ENCODE measurements around the gene ZSWIM9. TPM values are rescaled to one million over a fixed set of nuclear protein-coding genes. Genes with fewer than 3 reads are reported as not detected.

ZSWIM9 gene
- total RNA-seq, 1 donor from 2014 or later: 8.8 TPM

DNA sequence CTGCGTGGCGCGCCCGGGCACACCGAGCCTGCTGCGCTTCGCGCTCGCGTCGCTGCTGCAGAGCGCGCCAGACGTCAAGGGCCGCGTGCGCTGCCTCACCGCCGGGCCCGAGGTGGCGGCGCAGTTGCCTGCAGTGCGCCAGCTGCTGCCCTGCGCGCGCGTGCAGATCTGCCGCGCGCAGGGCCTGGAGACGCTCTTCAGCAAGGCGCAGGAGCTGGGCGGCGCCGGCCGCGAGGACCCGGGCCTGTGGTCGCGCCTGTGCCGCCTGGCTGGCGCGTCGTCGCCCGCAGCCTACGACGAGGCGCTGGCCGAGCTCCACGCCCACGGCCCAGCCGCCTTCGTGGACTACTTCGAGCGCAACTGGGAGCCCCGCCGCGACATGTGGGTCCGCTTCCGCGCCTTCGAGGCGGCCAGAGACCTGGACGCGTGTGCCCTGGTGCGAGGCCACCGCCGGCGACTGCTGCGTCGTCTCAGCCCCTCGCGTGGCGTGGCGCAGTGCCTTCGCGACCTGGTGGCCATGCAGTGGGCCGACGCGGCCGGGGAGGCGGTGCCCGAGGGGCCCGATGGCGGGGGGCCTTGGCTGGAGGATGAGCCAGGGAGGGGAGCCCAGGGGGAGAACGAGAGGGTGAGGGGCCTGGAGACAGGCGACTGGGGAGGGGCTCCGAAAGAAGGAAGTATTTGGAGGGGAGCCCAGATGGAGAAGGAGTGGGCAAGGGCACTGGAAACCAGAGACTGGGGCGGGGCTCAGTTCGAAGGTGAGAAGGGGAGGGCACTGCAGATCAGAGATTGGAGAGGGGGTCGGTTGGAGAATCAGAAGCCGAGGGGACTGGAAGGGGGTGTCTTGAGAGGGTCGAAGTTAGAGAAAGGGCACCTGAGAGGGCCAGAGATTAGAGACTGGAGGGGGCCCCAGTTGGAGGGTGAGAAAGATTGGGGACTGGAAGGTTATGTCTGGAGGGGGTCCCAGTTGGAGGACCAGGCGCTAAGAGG, 24.7 kb downstream of the ZSWIM9 start:
- Mint-ChIP-seq H3K4me3 (ENCODE audit: unreplicated experiment) (peak overlapping the region; percentile 15), H3K27me3 (ENCODE audit: unreplicated experiment) (peaks cover 8% of the 10 kb centered on the region), H3K27ac (ENCODE audit: unreplicated experiment) (no peak overlapping the region), H3K36me3 (ENCODE audit: low read depth, unreplicated experiment) (peaks cover 10% of the 10 kb centered on the region), H3K9me3 (ENCODE audit: unreplicated experiment) (no peaks in the 10 kb centered on the region), H3K4me1 (ENCODE audit: unreplicated experiment) (peaks cover 8% of the 10 kb centered on the region)
- TF ChIP-seq, protein P1, sequence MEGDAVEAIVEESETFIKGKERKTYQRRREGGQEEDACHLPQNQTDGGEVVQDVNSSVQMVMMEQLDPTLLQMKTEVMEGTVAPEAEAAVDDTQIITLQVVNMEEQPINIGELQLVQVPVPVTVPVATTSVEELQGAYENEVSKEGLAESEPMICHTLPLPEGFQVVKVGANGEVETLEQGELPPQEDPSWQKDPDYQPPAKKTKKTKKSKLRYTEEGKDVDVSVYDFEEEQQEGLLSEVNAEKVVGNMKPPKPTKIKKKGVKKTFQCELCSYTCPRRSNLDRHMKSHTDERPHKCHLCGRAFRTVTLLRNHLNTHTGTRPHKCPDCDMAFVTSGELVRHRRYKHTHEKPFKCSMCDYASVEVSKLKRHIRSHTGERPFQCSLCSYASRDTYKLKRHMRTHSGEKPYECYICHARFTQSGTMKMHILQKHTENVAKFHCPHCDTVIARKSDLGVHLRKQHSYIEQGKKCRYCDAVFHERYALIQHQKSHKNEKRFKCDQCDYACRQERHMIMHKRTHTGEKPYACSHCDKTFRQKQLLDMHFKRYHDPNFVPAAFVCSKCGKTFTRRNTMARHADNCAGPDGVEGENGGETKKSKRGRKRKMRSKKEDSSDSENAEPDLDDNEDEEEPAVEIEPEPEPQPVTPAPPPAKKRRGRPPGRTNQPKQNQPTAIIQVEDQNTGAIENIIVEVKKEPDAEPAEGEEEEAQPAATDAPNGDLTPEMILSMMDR (IDR thresholded peaks at IDR 0.05; ENCODE audit: unreplicated experiment): no peak
- no peak for DNase-seq (ENCODE audit: low spot score)

DNA sequence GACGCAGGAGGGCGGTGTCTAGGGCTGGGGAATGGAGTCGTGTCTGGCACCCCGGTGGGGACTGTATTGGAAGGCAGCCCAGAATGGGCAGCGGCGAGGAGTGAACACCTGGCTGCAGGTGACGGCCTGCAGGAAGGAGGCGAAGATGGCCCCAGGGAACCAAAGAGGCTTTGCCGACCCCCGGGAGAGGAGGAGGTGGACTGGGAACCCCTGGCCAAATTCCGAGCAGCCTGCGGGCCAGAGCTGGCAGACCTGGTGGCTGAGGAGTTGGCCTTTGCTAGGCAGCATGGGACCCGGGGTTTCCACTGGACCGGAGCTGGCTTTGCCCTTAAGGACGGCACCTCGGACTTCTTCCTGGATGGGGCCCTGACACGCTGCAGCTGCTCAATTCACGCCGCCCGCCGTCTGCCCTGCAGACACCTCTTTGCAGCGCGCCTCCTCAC, 25.9 kb downstream of the ZSWIM9 start:
- TF ChIP-seq, protein P1 (IDR thresholded peaks at IDR 0.05; ENCODE audit: unreplicated experiment): no peak
- H3K4me3 Mint-ChIP-seq (ENCODE audit: unreplicated experiment): no peak overlapping the region
- H3K36me3 Mint-ChIP-seq (ENCODE audit: low read depth, unreplicated experiment): peaks cover 10% of the 10 kb centered on the region
- H3K4me1 Mint-ChIP-seq (ENCODE audit: unreplicated experiment): peaks cover 8% of the 10 kb centered on the region
- no peak for DNase-seq (ENCODE audit: low spot score)
- peaks cover 8% of the 10 kb centered on the region for H3K27me3 Mint-ChIP-seq (ENCODE audit: unreplicated experiment)
- H3K27ac Mint-ChIP-seq (ENCODE audit: unreplicated experiment): no peak overlapping the region
- H3K9me3 Mint-ChIP-seq (ENCODE audit: unreplicated experiment): no peaks in the 10 kb centered on the region

GRCh38 chr19:48196933-48197665, 26.6 kb downstream of the ZSWIM9 start:
- peaks cover 8% of the 10 kb centered on the region for H3K27me3 Mint-ChIP-seq (ENCODE audit: unreplicated experiment)
- H3K4me3 Mint-ChIP-seq (ENCODE audit: unreplicated experiment): no peak overlapping the region
- TF ChIP-seq, protein P1 (IDR thresholded peaks at IDR 0.05; ENCODE audit: unreplicated experiment): no peak
- H3K36me3 Mint-ChIP-seq (ENCODE audit: low read depth, unreplicated experiment): peaks cover 10% of the 10 kb centered on the region
- H3K9me3 Mint-ChIP-seq (ENCODE audit: unreplicated experiment): no peaks in the 10 kb centered on the region
- DNase-seq (ENCODE audit: low spot score): no peak
- H3K27ac Mint-ChIP-seq (ENCODE audit: unreplicated experiment): peak overlapping the region; percentile 48
- H3K4me1 Mint-ChIP-seq (ENCODE audit: unreplicated experiment): peaks cover 8% of the 10 kb centered on the region

GRCh38 chr19:48203222-48203793, 32.8 kb downstream of the ZSWIM9 start:
- Mint-ChIP-seq H3K27me3 (ENCODE audit: unreplicated experiment) (peaks cover 3% of the 10 kb centered on the region), H3K4me3 (ENCODE audit: unreplicated experiment) (no peak overlapping the region), H3K27ac (ENCODE audit: unreplicated experiment) (no peak overlapping the region)

More at GRCh38 chr19:48203222-48203793, 32.8 kb downstream of the ZSWIM9 start:
- TF ChIP-seq, protein P1 (IDR thresholded peaks at IDR 0.05; ENCODE audit: unreplicated experiment): no peak
- H3K9me3 Mint-ChIP-seq (ENCODE audit: unreplicated experiment): no peaks in the 10 kb centered on the region
- no peaks in the 10 kb centered on the region for H3K4me1 Mint-ChIP-seq (ENCODE audit: unreplicated experiment)
- no peak for DNase-seq (ENCODE audit: low spot score)
- peaks cover 4% of the 10 kb centered on the region for H3K36me3 Mint-ChIP-seq (ENCODE audit: low read depth, unreplicated experiment)

All from endothelial cell (in vitro differentiated cells).